ENCODE measurements around the gene TBC1D25.

DNA sequence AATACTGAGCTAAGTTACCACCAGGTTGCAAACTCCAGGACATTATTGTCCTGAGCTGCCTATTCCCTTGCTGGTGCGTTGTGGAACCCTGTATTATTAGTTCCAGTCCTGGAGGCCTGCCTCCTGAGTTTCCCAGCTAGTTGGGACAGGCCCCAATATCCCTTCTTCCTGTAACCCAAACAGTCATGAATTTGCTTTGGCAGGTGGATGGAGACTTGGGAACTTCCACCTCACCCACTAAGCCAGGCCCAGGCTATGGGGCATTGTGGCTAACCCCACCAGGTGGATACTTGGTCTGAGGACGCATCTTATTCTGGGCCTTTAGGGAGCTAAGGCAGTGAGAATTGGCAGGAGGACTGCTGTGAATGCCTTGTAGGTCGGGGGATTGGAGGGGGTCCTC is 39.7 kb downstream of the TBC1D25 start:
- TF ChIP-seq MXI1 (IDR thresholded peaks at IDR 0.05; ENCODE audit: borderline replicate concordance, low read depth, low read length): no peak
- TF ChIP-seq, protein P1, sequence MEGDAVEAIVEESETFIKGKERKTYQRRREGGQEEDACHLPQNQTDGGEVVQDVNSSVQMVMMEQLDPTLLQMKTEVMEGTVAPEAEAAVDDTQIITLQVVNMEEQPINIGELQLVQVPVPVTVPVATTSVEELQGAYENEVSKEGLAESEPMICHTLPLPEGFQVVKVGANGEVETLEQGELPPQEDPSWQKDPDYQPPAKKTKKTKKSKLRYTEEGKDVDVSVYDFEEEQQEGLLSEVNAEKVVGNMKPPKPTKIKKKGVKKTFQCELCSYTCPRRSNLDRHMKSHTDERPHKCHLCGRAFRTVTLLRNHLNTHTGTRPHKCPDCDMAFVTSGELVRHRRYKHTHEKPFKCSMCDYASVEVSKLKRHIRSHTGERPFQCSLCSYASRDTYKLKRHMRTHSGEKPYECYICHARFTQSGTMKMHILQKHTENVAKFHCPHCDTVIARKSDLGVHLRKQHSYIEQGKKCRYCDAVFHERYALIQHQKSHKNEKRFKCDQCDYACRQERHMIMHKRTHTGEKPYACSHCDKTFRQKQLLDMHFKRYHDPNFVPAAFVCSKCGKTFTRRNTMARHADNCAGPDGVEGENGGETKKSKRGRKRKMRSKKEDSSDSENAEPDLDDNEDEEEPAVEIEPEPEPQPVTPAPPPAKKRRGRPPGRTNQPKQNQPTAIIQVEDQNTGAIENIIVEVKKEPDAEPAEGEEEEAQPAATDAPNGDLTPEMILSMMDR (conservative IDR thresholded peaks at IDR 0.05; ENCODE audit: low read depth, low read length): no peak
- no peak for TF ChIP-seq CEBPB (IDR thresholded peaks at IDR 0.05; ENCODE audit: low read depth, low read length)
- TF ChIP-seq, protein P2, sequence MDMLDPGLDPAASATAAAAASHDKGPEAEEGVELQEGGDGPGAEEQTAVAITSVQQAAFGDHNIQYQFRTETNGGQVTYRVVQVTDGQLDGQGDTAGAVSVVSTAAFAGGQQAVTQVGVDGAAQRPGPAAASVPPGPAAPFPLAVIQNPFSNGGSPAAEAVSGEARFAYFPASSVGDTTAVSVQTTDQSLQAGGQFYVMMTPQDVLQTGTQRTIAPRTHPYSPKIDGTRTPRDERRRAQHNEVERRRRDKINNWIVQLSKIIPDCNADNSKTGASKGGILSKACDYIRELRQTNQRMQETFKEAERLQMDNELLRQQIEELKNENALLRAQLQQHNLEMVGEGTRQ (IDR thresholded peaks at IDR 0.05; ENCODE audit: low read depth, low read length): no peak
- TF ChIP-seq RAD21 (IDR thresholded peaks at IDR 0.05; ENCODE audit: low read length): no peak
- no peak for TF ChIP-seq CHD1 (IDR thresholded peaks at IDR 0.05; ENCODE audit: low read depth, low read length)
- no peak; the same call in 1 of the 2 replicates for TF ChIP-seq POLR2A (IDR thresholded peaks at IDR 0.05; ENCODE audit: low read depth, low read length)
- TF ChIP-seq RFX5 (IDR thresholded peaks at IDR 0.05; ENCODE audit: low read depth, low read length): no peak
- TF ChIP-seq RCOR1 (IDR thresholded peaks at IDR 0.05; ENCODE audit: insufficient replicate concordance, low read length): no peak
- no peak for TF ChIP-seq MAFK (IDR thresholded peaks at IDR 0.05; ENCODE audit: low read depth, low read length)
- TF ChIP-seq SMC3 (IDR thresholded peaks at IDR 0.05; ENCODE audit: low read depth, low read length): no peak
- TF ChIP-seq BHLHE40 (IDR thresholded peaks at IDR 0.05; ENCODE audit: low read depth, low read length): no peak
- no peak for TF ChIP-seq NFE2L2 (IDR thresholded peaks at IDR 0.05; ENCODE audit: low read depth, low read length)
- no peak for TF ChIP-seq FOS (IDR thresholded peaks at IDR 0.05; ENCODE audit: low read depth, low read length)

All from IMR-90 (cell line).